Kidney (tissue), 14 donors: ENCODE results near the gene TTR. TPM values are rescaled to one million over a fixed set of nuclear protein-coding genes. Genes with fewer than 3 reads are reported as not detected.

Experiments
- DNase-seq, 5 donors: peaks; one replicate each; pipeline ENCODE4 v3.0.0-alpha.2; 2013 to 2020
- FAIRE-seq: peaks from 2 replicates; lab custom pipeline; 2012; peaks lifted over from hg19 to GRCh38; lab: Jason Lieb, UNC
- H3K27ac ChIP-seq, 2 donors: one replicate each; pipeline ENCODE4 v1.7.0; 2013; ENCODE audit warnings: low read depth in 2 of 2, low read length in 2 of 2, inconsistent platforms in 1 of 2
- H3K27me3 ChIP-seq: one replicate; pipeline ENCODE4 v1.7.1; 2013; ENCODE audit warnings: low read length, inconsistent platforms; ENCODE audit not compliant: control insufficient read depth, insufficient read depth
- H3K36me3 ChIP-seq, 3 donors: one replicate each; pipeline versions ENCODE4 v1.7.0 to v1.7.1; 2013; ENCODE audit warnings: low read length in 3 of 3, control low read depth in 1 of 3, inconsistent platforms in 1 of 3; ENCODE audit not compliant: insufficient read depth in 3 of 3, control insufficient read depth in 2 of 3
- H3K4me1 ChIP-seq, 3 donors: one replicate each; pipeline versions ENCODE4 v1.7.0 to v1.7.1; 2013; ENCODE audit warnings: low read length in 3 of 3, inconsistent platforms in 1 of 3, low read depth in 1 of 3; ENCODE audit not compliant: control insufficient read depth in 2 of 3, insufficient read depth in 2 of 3
- H3K4me3 ChIP-seq, 3 donors: one replicate each; pipeline versions ENCODE4 v1.7.0 to v1.8.1; 2013; ENCODE audit warnings: low read length in 3 of 3, control low read depth in 1 of 3, inconsistent platforms in 1 of 3
- H3K9ac ChIP-seq, 3 donors: one replicate each; pipeline versions ENCODE4 v1.7.0 to v1.7.1; 2013; ENCODE audit warnings: low read length in 3 of 3, control low read depth in 1 of 3, inconsistent platforms in 1 of 3
- H3K9me3 ChIP-seq, 3 donors: one replicate each; pipeline versions ENCODE4 v1.7.0 to v1.7.1; 2013; ENCODE audit warnings: low read length in 3 of 3, control low read depth in 1 of 3, inconsistent platforms in 1 of 3; ENCODE audit not compliant: control insufficient read depth in 2 of 3, insufficient read depth in 1 of 3
- CTCF ChIP-seq: IDR thresholded peaks from 3 replicates; pipeline ENCODE4 v1.5.1; 2012; ENCODE audit warnings: mild to moderate bottlenecking, moderate library complexity, borderline replicate concordance; ENCODE audit not compliant: insufficient read depth; ENCODE audit errors: extremely low read depth
- intact Hi-C: fragments of 100-400 bp; cut with DNase I; formaldehyde crosslinking; loops from one replicate; pipeline ENCODE4 v1.11.1; 2022
- polyA plus RNA-seq: library from polyadenylated mRNA; stranded (reverse); fragments of 350-450 nt; fragmentation: Illumina TruSeq; extraction: RNeasy Lipid Tissue Mini Kit (QIAGEN cat#74804); gene quantifications from one replicate; pipeline ENCODE4 v1.2.3, GENCODE V29; 2014; ENCODE audit warnings: low read depth, low replicate concordance; ENCODE audit not compliant: insufficient read depth
- total RNA-seq: library from RNA; stranded (reverse); fragmentation: NEBNext Ultra II Directional; extraction: Animal tissue kit (Norgen Biotek cat#: 25700); gene quantifications from one replicate; pipeline ENCODE4 v1.2.1, GENCODE V29; 2021
- donor health status: control.
- donor health status: control.
- donor health status: control.
- donor health status: control.
- donor health status: control.
- donor health status: DM: yes; HTN: yes; CAD: no.
- donor health status: Normal renal cell carcinoma (clear cell type).

The TTR gene
- total and polyA plus RNA-seq, 2 donors from 2014 or later = 4.4 TPM; not detected in 1

- H3K36me3 ChIP-seq = no peaks in the 10 kb centered on the region
- TF ChIP-seq CTCF = no peak
- H3K27me3 ChIP-seq = no peaks in the 10 kb centered on the region
- H3K4me3 ChIP-seq = no peak overlapping the region
- no peak for FAIRE-seq
- H3K9ac ChIP-seq = no peak overlapping the region
- H3K4me1 ChIP-seq = no peaks in the 10 kb centered on the region
- intact Hi-C loops = no loop called here
- H3K9me3 ChIP-seq = no peaks in the 10 kb centered on the region
- no peak for DNase-seq
- no peak overlapping the region for H3K27ac ChIP-seq
Measured at GRCh38 chr18:31624892-31625640, 33.4 kb downstream of the TTR start.

- TF ChIP-seq CTCF = no peak
- H3K9ac ChIP-seq = no peak overlapping the region
- FAIRE-seq (no peak), DNase-seq (no peak)
- no peaks in the 10 kb centered on the region for H3K9me3 ChIP-seq
- H3K27ac ChIP-seq = no peak overlapping the region
- no peaks in the 10 kb centered on the region for H3K4me1 ChIP-seq
- intact Hi-C loops = no loop called here
- H3K36me3 ChIP-seq = no peaks in the 10 kb centered on the region
- no peaks in the 10 kb centered on the region for H3K27me3 ChIP-seq
- no peak overlapping the region for H3K4me3 ChIP-seq
Measured at GRCh38 chr18:31626409-31626808, 34.7 kb downstream of the TTR start.

DNA sequence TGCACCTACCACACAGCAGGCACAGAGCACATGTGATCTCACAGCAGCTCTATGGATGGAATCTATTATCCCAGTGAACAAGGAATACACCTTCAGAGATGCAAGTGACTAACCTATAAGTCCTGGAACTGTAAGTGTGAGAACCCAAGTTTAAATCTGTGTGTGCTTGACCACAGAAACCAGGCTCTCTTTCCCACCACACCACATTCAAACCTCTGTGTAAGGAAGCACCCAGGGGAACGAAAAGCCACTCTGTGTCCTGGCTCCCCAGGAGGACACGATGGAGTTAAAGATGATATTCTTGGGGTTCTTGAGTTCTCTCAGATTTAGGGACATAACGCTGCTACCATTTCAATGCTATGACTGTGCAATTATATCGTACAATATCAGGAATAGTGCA lies 38.9 kb downstream of the TTR start:
- Histone ChIP-seq H3K4me1 (no peaks in the 10 kb centered on the region), H3K27ac (no peak overlapping the region), H3K27me3 (no peaks in the 10 kb centered on the region), H3K4me3 (no peak overlapping the region), H3K9ac (no peak overlapping the region), H3K36me3 (no peaks in the 10 kb centered on the region), H3K9me3 (no peaks in the 10 kb centered on the region)
- intact Hi-C loops = no loop called here
- no peak for TF ChIP-seq CTCF
- DNase-seq = no peak
- FAIRE-seq = no peak
